DND-41 (cell line): ENCODE results near the gene SARM1.

Source experiments
- CTCF ChIP-seq: IDR thresholded peaks from 2 replicates; pipeline ENCODE4 v1.5.1; 2012; ENCODE audit warnings: borderline replicate concordance, low read length, moderate library complexity, mild to moderate bottlenecking; ENCODE audit not compliant: poor library complexity, severe bottlenecking; ENCODE audit errors: extremely low read depth
- EZH2 ChIP-seq: IDR thresholded peaks from 3 replicates; pipeline ENCODE4 v1.6.1; 2012; ENCODE audit warnings: borderline replicate concordance, low read depth, mild to moderate bottlenecking, moderate library complexity, low read length, inconsistent platforms; ENCODE audit not compliant: severe bottlenecking

GRCh38 chr17:28328325-28328724 is 43.2 kb upstream of the SARM1 start:
- TF ChIP-seq CTCF (no peak), EZH2 (no peak)
